ENCODE data around the gene OR5D16.
"Not testable (repeated sequence)": the region's sequence is repeated elsewhere in the genome, so short reads cannot be mapped to it uniquely, and the experiment has no call there.

Gene OR5D16

DNA sequence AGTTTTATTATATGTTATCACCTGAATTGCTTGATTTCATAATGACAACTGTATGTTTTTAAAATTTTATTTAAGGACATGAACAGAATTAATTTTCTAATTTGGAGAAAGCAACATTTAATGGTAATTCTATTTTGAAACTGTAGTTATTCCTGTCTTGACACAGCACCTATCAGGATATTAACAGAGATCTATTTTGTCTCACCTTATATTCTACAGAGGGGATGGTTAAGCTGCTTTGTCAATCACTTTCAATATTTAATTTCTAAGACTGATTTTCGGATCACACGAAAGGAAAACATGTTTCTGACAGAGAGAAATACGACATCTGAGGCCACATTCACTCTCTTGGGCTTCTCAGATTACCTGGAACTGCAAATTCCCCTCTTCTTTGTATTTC, at the start of gene OR5D16:
Gene OR5D16, plus strand, starts transcription at position 301 of the 400 bp plus-strand sequence. Its CDS starts 0 bp downstream, at position 301.
- Mint-ChIP-seq H3K27ac (no peak within 1 kb of the TSS), H3K27me3 (no peaks in the 10 kb centered on the region), H3K4me1 (ENCODE audit: low read depth) (no peaks in the 10 kb centered on the region), H3K9me3 (peaks cover 19% of the 10 kb centered on the region), H3K4me3 (no peak within 1 kb of the TSS), H3K36me3 (ENCODE audit: low read depth) (no peaks in the 10 kb centered on the region)

DNA sequence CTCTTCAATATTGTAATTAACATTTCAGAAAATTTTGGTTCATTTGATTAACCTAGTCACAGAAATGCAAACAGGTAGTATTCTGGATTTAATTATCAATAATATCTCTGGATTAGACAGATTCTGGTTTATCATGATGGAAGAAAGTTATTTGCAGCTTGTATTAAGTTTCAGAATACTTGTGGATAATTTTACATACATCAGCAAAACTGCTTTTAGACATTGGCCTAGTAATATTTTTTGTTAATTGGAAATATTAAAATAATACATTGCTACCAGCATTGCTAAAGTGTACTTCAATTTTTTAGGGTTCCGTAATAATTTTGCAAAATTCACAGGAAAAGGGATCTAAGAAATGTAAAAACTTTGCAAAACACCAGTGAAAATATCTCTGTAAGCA, 46.9 kb upstream of the OR5D16 start:
- Mint-ChIP-seq H3K27me3 (no peaks in the 10 kb centered on the region), H3K9me3 (peaks cover 28% of the 10 kb centered on the region), H3K27ac (no peak overlapping the region), H3K36me3 (ENCODE audit: low read depth) (no peaks in the 10 kb centered on the region), H3K4me1 (ENCODE audit: low read depth) (no peaks in the 10 kb centered on the region), H3K4me3 (no peak overlapping the region)

DNA sequence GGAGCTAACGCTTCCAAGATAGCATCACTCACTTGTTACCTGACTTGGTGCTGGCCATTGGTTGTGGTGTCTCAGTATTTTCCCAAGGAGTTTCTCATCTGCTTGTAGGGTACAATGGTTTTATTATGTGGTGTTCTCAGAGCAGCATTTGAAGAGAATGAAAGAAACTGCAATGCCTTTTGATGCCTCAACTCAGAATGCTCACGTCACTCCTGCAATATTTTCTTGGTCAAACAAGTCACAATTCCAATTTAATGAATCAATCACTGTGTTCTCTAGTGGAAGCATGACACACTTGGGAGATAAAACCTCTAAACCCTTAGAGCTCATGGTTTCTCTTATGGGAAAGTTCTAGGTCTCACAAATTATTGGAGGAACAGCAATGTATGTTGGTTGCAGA, 45.2 kb upstream of the OR5D16 start:
- Mint-ChIP-seq H3K9me3 (peaks cover 19% of the 10 kb centered on the region), H3K36me3 (ENCODE audit: low read depth) (no peaks in the 10 kb centered on the region), H3K4me1 (ENCODE audit: low read depth) (no peaks in the 10 kb centered on the region), H3K27ac (no peak overlapping the region), H3K27me3 (no peaks in the 10 kb centered on the region), H3K4me3 (no peak overlapping the region)

DNA sequence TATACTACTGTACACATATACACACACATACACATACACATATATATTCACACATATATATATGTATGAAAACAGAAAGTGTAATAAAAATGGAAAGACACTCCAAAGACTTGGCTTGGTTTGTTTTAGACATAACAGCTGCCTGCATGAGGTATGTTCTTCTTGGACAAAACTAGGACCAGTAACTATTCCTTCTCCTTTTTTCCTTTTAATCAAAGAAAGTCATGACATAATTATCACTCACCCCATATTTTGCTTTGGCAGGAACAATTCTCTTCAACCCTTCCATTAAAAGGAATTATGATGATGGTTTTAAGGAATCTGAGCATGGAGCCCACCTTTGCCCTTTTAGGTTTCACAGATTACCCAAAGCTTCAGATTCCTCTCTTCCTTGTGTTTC, 43.3 kb upstream of the OR5D16 start, which contains the start of gene OR5D14:
Gene OR5D14, plus strand, starts transcription at position 301 of the 400 bp plus-strand sequence. Its CDS starts 0 bp downstream, at position 301.
- Mint-ChIP-seq H3K36me3 (ENCODE audit: low read depth) (no peaks in the 10 kb centered on the region), H3K4me3 (no peak within 1 kb of the TSS), H3K27ac (no peak within 1 kb of the TSS), H3K4me1 (ENCODE audit: low read depth) (no peaks in the 10 kb centered on the region), H3K27me3 (no peaks in the 10 kb centered on the region), H3K9me3 (peaks cover 29% of the 10 kb centered on the region)

DNA sequence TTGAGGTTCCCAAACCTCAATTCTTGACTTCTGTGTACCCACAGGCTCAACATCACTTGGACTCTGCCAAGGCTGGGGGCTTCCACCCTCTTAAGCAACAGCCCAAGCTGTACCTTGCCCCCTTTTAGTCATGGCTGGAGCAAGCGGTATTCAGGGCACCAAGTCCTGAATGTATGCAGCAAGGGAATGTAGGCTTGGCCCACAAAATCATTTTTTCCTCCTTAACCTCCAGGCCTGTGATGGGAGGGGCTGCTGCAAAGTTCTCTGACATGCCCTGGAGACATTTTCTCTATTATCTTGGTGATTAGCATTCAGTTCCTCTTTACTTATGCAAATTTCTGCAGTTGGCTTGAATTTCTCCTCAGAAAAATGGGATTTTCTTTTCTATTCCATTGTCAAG, 32.3 kb upstream of the OR5D16 start:
- Mint-ChIP-seq H3K4me3 (no peak overlapping the region), H3K4me1 (ENCODE audit: low read depth) (no peaks in the 10 kb centered on the region), H3K36me3 (ENCODE audit: low read depth) (no peaks in the 10 kb centered on the region), H3K27ac (no peak overlapping the region), H3K27me3 (no peaks in the 10 kb centered on the region), H3K9me3 (peaks cover 28% of the 10 kb centered on the region)

- no peak within 1 kb of the TSS for H3K4me3 Mint-ChIP-seq
- no peak within 1 kb of the TSS for H3K27ac Mint-ChIP-seq
- H3K9me3 Mint-ChIP-seq: peaks cover 16% of the 10 kb centered on the region
- H3K36me3 Mint-ChIP-seq (ENCODE audit: low read depth): no peaks in the 10 kb centered on the region
- H3K27me3 Mint-ChIP-seq: no peaks in the 10 kb centered on the region
- no peaks in the 10 kb centered on the region for H3K4me1 Mint-ChIP-seq (ENCODE audit: low read depth)
Measured at GRCh38 chr11:55811067-55811466, 27.5 kb upstream of the OR5D16 start, which contains the start of gene OR5L1. Gene OR5L1, plus strand, starts transcription at chr11:55811367. Its CDS starts 100 bp downstream, at chr11:55811467.

DNA sequence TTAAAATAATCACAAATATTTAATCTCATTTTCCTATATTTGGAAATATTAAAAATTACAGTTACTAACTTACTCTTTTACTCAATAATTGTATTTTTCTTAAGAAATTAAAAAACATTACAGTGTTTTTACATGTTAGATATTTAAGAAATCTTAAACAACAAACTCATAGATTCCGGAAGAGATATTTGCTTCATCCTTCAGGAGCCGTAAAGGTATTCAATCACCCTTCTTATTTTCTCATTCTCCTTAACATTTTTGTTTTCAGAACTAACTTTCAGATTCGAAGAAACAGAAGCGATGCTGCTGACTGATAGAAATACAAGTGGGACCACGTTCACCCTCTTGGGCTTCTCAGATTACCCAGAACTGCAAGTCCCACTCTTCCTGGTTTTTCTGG, 19.2 kb upstream of the OR5D16 start, which contains the start of gene OR5D18:
Gene OR5D18, plus strand, starts transcription at position 301 of the 400 bp plus-strand sequence. Its CDS starts 0 bp downstream, at position 301.
- H3K4me1 Mint-ChIP-seq (ENCODE audit: low read depth): no peaks in the 10 kb centered on the region
- H3K27ac Mint-ChIP-seq: no peak within 1 kb of the TSS
- H3K36me3 Mint-ChIP-seq (ENCODE audit: low read depth): no peaks in the 10 kb centered on the region
- no peak within 1 kb of the TSS for H3K4me3 Mint-ChIP-seq
- no peaks in the 10 kb centered on the region for H3K27me3 Mint-ChIP-seq
- H3K9me3 Mint-ChIP-seq: peaks cover 15% of the 10 kb centered on the region

DNA sequence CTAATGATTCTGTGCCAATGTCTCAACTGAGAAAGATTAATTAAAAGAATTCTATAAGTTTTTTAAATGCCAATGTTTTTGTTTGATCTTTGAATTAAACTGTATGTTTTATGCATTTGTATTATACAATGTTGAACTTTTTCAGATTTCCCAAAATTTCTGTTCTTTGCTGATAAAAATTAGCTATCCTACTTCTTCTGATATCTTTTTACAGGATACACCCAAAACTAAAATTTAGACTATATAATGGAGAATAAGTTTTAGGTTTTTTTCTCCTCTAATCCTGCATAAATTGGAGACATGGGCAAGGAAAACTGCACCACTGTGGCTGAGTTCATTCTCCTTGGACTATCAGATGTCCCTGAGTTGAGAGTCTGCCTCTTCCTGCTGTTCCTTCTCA, 11.6 kb upstream of the OR5D16 start, which contains the start of gene OR5L2:
Gene OR5L2, plus strand, starts transcription at position 301 of the 400 bp plus-strand sequence. Its CDS starts 0 bp downstream, at position 301.
- Mint-ChIP-seq H3K9me3 (peaks cover 13% of the 10 kb centered on the region), H3K36me3 (ENCODE audit: low read depth) (no peaks in the 10 kb centered on the region), H3K27me3 (no peaks in the 10 kb centered on the region), H3K4me3 (no peak within 1 kb of the TSS), H3K4me1 (ENCODE audit: low read depth) (no peaks in the 10 kb centered on the region), H3K27ac (no peak within 1 kb of the TSS)

GRCh38 chr11:55847453-55847852, 8.9 kb downstream of the OR5D16 start:
- H3K36me3 Mint-ChIP-seq (ENCODE audit: low read depth): no peaks in the 10 kb centered on the region
- H3K27ac Mint-ChIP-seq: no peak overlapping the region
- H3K4me1 Mint-ChIP-seq (ENCODE audit: low read depth): no peaks in the 10 kb centered on the region
- no peaks in the 10 kb centered on the region for H3K27me3 Mint-ChIP-seq
- H3K4me3 Mint-ChIP-seq: no peak overlapping the region
- H3K9me3 Mint-ChIP-seq: peaks cover 16% of the 10 kb centered on the region

GRCh38 chr11:55849037-55849436, 10.5 kb downstream of the OR5D16 start:
- H3K4me3 Mint-ChIP-seq: no peak overlapping the region
- peaks cover 25% of the 10 kb centered on the region for H3K9me3 Mint-ChIP-seq
- no peak overlapping the region for H3K27ac Mint-ChIP-seq
- H3K36me3 Mint-ChIP-seq (ENCODE audit: low read depth): no peaks in the 10 kb centered on the region
- no peaks in the 10 kb centered on the region for H3K27me3 Mint-ChIP-seq
- H3K4me1 Mint-ChIP-seq (ENCODE audit: low read depth): no peaks in the 10 kb centered on the region

- no peak overlapping the region for H3K4me3 Mint-ChIP-seq
- H3K27ac Mint-ChIP-seq: no peak overlapping the region
- no peaks in the 10 kb centered on the region for H3K36me3 Mint-ChIP-seq (ENCODE audit: low read depth)
- H3K27me3 Mint-ChIP-seq: no peaks in the 10 kb centered on the region
- peaks cover 26% of the 10 kb centered on the region for H3K9me3 Mint-ChIP-seq
- no peaks in the 10 kb centered on the region for H3K4me1 Mint-ChIP-seq (ENCODE audit: low read depth)
Measured at GRCh38 chr11:55852141-55852540, 13.6 kb downstream of the OR5D16 start.

GRCh38 chr11:55854704-55855103, 16.2 kb downstream of the OR5D16 start:
- Mint-ChIP-seq H3K27me3 (no peaks in the 10 kb centered on the region), H3K36me3 (ENCODE audit: low read depth) (no peaks in the 10 kb centered on the region), H3K27ac (no peak overlapping the region), H3K4me1 (ENCODE audit: low read depth) (no peaks in the 10 kb centered on the region), H3K4me3 (no peak overlapping the region), H3K9me3 (peaks cover 20% of the 10 kb centered on the region)

- not testable (repeated sequence) for H3K36me3 Mint-ChIP-seq (ENCODE audit: low read depth); H3K4me1 Mint-ChIP-seq (ENCODE audit: low read depth); H3K27ac Mint-ChIP-seq; H3K9me3 Mint-ChIP-seq; H3K27me3 Mint-ChIP-seq; H3K4me3 Mint-ChIP-seq
Measured at GRCh38 chr11:55867354-55867753, 28.8 kb downstream of the OR5D16 start.

DNA sequence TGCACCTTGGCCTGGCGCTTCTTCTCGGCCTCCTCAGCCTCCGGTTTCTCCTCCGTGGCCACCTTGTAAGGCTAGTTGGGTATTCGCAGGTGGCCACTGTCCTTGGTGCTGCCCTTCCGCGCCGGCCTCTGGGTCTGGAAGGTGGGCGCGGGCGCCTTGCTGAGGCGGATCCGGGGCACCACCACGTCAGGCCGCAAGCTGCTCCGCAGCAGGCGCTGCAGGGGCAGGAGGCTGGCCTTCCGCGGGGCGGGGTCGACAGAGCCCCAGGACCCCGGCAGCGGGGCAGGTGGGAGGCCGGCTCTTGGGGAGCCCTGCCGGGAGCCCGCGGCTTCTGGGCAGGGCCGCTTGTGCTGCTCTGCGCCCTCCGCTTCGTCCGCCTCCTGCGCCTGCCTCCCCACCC, 34.2 kb downstream of the OR5D16 start:
- H3K4me1 Mint-ChIP-seq (ENCODE audit: low read depth); H3K9me3 Mint-ChIP-seq; H3K4me3 Mint-ChIP-seq; H3K27me3 Mint-ChIP-seq; H3K27ac Mint-ChIP-seq; H3K36me3 Mint-ChIP-seq (ENCODE audit: low read depth): not testable (repeated sequence)

GRCh38 chr11:55873146-55873545, 34.6 kb downstream of the OR5D16 start:
- not testable (repeated sequence) for H3K9me3 Mint-ChIP-seq; H3K27me3 Mint-ChIP-seq; H3K4me1 Mint-ChIP-seq (ENCODE audit: low read depth); H3K36me3 Mint-ChIP-seq (ENCODE audit: low read depth); H3K27ac Mint-ChIP-seq; H3K4me3 Mint-ChIP-seq

DNA sequence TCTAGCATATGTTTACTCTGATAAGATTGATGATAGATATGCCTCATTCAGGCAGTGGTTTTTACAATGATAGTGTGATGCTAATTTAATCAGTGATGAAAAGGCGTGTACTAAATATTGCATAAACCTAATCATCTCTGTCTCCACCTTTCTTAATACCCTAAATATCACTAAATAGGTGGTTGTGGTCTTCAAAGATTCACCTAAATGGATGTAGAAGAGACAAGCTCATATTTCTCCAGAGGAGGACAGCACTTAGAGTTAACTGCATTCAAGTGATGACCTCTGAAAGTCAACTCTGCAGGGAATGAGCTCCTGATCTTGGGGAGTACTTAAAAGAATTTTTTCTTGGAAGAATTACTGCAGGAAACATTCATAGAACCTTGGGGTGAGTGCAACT, 44.4 kb downstream of the OR5D16 start, which contains the start of gene TRIM51:
Gene TRIM51, plus strand, starts transcription at position 301 of the 400 bp plus-strand sequence. CDS start 2,132 bp downstream, outside the sequence.
- H3K27ac Mint-ChIP-seq; H3K27me3 Mint-ChIP-seq; H3K36me3 Mint-ChIP-seq (ENCODE audit: low read depth); H3K9me3 Mint-ChIP-seq; H3K4me1 Mint-ChIP-seq (ENCODE audit: low read depth); H3K4me3 Mint-ChIP-seq: not testable (repeated sequence)
